Measurements from ENCODE around the gene ZMYND8.

- TF ChIP-seq CTCF (IDR thresholded peaks at IDR 0.05; ENCODE audit: low read length) (no peak), EZH2 (IDR thresholded peaks at IDR 0.05; ENCODE audit: borderline replicate concordance, low read length) (no peak)
These were observed 120.5 kb downstream of the ZMYND8 start for GRCh38 chr20:47235853-47236638.

All from OCI-LY1 (cell line).